ENCODE data around the gene ROR2. TPM values are rescaled to one million over a fixed set of nuclear protein-coding genes. Genes with fewer than 3 reads are reported as not detected.

Gene ROR2
- polyA plus RNA-seq, 4 donors = 15.6 to 24.9 (median 18.9) TPM

DNA sequence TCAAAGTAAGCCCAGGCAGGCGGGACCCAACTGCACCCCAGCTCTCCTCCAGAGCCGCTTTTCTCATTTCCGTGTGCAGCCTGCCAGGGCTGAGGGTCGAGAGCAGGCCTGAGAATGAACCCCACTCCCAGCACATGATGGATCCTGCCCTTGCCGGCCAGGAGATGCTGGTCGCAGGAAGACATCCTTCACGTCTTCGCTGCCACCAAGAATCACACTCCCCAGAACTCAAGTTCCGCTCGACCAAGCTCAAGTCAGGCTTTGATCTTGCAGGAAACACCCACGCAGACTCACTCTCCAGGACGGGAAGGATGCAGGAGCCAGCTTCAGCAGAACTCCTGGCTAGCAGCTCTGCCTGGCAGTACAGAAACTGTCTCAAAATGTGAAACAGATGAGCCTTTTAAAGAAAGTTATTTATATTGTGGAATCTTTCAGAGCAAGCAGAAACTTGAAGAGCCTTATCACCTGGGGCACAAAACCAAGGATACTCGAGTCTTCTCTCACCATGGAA is 102.4 kb downstream of the ROR2 start:
- DNase-seq (ENCODE audit: low read depth in 4 of 4, low spot score in 2 of 4) = peak in 1 of 4 donors; percentile 69

DNA sequence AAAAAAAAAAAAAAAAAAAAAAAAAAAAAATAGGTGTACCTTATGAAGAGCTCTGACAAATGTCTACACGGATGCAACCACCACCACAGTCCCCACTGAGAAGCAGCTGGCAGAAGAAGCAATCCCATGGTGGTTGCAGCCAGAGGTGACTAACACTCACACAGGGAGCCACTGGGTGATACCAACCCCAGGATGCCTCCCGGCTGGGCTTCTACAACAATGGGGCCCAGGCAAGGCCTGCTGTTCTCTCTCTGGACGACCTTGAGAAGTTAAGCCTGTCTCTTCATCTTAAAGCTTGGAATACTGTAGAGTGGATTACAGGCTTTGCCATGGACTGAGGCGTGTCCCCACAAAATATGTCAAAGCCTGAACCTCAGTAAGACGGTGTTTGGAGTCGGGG is 104.1 kb downstream of the ROR2 start:
- no peak for DNase-seq (ENCODE audit: low read depth in 4 of 4, low spot score in 2 of 4)

GRCh38 chr9:91844701-91845291 is 105.2 kb downstream of the ROR2 start:
- DNase-seq (ENCODE audit: low read depth in 4 of 4, low spot score in 2 of 4) = no peak

- no peak for DNase-seq (ENCODE audit: low read depth in 4 of 4, low spot score in 2 of 4)
Measured at GRCh38 chr9:91844190-91844589, 105.8 kb downstream of the ROR2 start.

- DNase-seq (ENCODE audit: low read depth in 4 of 4, low spot score in 2 of 4) = peak in 1 of 4 donors; percentile 60
Measured at GRCh38 chr9:91843623-91844148, 106.3 kb downstream of the ROR2 start.

GRCh38 chr9:91843093-91843492 is 106.9 kb downstream of the ROR2 start:
- DNase-seq (ENCODE audit: low read depth in 4 of 4, low spot score in 2 of 4) = no peak

DNA sequence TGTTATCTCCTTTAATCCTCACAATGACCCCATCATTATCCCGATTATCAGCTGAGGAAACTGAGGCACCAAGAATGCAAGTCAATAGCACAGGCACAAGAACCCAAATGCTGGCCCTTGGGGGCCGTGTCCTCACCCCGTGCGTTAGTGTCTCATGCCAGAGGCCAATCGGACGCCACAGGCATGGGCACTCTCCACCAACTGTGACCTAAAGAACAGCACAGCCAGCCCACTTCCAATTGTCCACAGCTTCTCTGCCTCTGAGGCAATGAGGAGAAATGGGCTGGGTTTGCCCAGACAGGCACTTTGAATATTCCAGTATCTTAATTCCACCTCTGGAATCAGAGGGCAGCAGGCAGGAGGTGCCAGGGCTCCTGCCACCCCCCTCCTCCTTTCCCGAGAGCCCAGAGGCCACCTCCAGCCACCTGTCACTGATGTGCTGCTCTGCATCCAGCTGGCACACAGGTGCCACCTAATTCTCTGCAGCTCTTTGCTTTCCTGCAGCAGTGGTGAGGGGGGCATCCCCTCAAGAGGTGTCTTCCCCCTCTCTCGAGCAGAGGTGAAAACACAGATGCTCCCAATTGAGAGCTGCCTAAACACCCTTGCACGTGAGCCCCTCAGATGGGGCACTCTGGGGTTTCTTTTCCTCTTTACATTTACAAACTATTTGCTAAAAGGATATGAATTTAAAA is 107.5 kb downstream of the ROR2 start:
- no peak for DNase-seq (ENCODE audit: low read depth in 4 of 4, low spot score in 2 of 4)

DNA sequence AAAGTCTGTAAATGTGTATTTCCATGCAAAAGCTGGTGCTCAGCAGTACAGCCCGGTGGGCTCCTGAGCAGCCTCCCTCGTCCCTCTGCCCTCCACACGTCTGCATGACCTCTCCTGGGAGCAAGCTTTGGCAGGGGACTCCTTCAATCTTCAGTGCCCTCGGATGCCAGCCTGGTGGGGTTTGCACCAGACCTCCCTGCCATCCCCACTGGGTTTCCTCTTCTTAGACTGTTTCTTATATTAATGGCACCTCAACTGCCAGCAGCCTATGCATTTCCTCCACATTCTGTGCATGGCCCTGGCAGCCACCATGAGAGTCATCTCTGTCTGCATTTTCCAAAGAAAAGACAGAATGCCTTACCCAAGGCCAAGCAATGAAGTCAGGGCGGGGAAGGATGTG is 108.4 kb downstream of the ROR2 start:
- no peak for DNase-seq (ENCODE audit: low read depth in 4 of 4, low spot score in 2 of 4)

DNA sequence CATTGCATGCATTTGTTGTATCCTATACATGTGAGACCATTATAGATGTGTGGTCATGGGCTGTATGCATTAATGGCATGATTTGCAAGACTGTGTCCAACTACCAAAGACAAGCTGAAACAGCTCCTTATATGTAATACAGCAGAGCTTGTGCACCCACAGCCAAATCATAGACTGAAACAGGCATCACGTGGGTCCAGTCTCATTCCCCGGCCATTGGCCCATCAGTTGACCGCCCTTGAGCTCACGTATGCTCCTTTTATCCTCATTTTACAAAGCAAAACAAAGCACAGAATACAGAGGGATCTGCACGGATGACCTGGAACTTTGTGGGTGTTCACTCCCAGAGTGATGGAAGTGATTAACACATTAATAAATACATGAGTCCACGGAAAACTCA is 109.1 kb downstream of the ROR2 start:
- no peak for DNase-seq (ENCODE audit: low read depth in 4 of 4, low spot score in 2 of 4)

DNA sequence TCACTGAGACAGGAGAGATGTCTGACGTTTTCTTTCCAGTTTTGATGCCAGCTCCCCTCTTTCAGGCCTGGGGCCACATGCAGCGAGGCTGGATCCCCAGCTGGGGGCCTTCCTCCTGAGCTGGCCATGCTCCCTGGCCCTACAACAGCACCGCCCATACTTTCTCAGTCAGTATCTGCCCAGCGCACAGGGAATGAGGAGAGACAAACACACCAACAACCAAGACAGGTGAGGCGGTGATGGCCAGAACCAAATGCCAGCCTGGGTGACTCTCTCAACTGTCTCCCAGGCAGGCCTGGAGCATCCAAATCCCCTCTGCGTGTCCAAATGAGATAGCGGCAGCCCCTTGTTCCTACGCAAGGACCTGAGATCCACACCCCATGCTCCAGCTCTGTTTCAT is 109.6 kb downstream of the ROR2 start:
- DNase-seq (ENCODE audit: low read depth in 4 of 4, low spot score in 2 of 4) = no peak

DNA sequence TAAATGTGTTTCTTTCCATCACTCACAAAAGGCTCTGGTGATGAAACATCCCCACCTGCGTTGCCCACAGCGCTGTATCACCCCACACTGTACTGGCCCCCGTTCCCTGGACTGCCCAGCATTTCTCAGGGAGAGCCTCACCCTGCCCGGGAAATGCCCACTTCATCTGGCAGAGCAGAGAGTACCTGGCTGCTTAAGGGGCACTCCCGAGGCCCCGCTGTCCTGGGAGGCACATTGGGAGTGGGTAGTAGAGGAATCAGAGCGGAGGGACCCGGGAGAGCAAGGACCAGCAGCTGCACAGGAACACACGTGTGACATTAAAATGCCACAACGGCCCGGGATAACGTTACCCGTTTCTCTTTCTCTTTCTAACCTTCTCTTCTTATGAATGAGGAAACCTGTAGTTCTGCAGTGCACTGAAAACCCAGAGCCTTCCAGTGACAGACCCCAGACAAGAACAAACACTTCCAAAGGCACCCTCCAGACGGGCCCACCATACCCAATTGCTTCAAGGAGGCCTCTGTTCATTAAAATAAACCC is 110.0 kb downstream of the ROR2 start:
- DNase-seq (ENCODE audit: low read depth in 4 of 4, low spot score in 2 of 4) = no peak

DNA sequence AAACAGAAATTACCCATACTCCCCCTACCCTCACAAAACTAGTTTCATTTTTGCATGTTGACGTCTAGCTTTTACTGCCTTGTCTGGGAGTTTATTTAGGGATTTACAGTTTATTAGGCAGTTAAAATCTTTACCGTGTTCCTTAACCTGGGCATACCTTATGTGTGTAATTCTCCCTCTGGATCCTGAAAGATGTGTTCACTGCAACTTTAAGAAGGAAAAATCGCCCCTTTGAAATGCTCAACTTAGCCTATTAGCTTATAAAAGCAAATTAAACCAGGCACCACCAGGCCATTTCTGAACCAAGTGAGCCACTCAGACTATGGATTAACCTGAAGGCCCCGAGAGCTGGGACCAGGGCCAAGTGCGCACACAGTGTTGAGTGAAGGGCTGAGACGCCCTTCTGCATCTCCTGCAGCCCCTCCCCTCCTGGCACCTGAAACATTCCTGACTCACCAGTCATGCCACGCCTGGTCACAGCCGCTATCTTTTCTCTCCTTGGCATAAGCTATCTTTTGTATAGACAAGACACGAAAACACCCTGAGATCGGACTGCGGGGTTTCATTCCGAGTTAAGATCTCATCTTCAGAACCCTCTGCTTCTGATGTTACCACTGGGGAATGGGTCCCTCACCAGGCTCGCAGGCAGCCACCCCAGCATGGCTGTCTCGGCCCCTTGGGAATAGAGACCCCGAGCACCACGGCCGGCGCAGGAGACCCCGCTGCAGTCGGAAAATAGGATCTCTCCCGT is 111.9 kb downstream of the ROR2 start:
- no peak for DNase-seq (ENCODE audit: low read depth in 4 of 4, low spot score in 2 of 4)

DNA sequence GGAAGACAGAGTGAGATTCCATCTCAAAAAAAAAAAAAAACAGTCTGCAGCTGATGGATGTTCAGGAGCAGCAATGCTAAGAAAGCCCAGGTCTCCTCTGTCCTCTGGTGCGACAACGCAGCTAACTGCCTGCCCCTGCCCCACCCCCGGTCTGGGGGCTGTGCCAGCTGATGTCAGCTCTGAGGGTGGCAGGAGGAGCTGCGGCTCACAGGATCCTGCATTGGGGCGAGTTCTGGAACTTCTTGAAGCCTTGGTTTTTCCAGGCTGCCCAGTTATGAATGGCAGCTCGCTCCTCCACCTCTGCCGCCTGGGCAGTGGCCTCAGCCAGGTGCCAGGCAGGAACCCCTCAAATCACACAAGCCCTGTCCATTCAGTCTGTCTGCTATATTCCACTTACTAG is 113.5 kb downstream of the ROR2 start:
- DNase-seq (ENCODE audit: low read depth in 4 of 4, low spot score in 2 of 4) = no peak

- DNase-seq (ENCODE audit: low read depth in 4 of 4, low spot score in 2 of 4) = no peak
Measured at GRCh38 chr9:91835632-91836031, 114.4 kb downstream of the ROR2 start.

DNA sequence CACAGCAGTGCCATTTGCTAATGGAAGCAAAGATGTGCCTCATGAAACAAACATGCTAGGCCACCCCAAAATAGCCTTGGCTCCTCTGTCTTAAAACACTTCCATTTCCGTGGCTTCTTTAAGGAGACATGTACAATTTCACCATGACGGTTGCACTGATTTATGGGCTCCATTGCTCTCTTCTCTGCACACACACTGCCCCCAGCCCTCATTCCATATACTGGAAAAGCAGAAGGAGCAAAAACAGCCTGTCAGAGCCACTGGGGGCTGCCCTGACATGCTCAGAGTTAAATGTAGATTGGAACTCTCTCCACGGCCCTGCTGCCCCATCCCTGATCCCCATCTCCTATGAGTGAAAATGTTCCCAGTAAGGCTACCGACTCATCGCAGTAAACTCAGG is 114.8 kb downstream of the ROR2 start:
- no peak for DNase-seq (ENCODE audit: low read depth in 4 of 4, low spot score in 2 of 4)

- no peak for DNase-seq (ENCODE audit: low read depth in 4 of 4, low spot score in 2 of 4)
Measured at GRCh38 chr9:91834740-91835139, 115.3 kb downstream of the ROR2 start.

- no peak for DNase-seq (ENCODE audit: low read depth in 4 of 4, low spot score in 2 of 4)
Measured at GRCh38 chr9:91833878-91834255, 116.2 kb downstream of the ROR2 start.

DNA sequence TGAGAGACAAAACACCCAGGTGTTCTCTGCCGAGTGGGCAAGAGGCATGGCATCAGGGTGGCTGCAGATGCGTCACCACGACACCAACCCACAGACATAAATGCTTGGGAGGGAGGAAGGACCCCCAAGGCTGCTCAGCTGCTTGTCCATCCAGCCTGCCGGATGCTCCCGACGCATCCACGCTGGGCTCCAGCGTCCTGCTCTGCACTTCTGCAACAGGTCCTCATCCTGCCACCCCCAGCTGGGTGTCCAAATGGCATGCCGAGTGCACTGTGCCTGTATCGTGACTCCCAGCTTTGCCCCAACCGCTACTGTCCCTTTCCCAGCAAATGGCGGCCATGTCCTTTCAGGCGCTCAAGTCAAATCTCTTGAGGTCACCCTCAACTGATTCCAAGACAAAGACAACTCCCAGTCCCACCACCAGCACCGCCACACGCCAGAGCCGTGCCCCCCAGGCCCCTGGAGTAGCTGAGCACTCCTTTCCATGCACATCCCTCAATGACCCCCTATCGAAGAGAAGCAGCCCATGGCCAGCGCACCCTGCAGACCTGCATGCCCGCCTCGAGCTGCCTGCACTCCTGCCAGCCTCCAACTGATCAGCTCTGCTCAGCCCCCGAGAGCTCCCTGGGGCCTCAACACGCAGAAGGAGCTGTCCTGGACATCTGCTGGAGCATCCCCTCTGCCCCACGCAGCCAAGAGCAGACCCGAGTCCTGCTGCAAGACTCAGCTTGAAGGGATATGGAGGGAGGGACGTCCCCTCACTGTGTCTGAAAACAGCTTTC is 116.7 kb downstream of the ROR2 start:
- DNase-seq (ENCODE audit: low read depth in 4 of 4, low spot score in 2 of 4) = no peak

DNA sequence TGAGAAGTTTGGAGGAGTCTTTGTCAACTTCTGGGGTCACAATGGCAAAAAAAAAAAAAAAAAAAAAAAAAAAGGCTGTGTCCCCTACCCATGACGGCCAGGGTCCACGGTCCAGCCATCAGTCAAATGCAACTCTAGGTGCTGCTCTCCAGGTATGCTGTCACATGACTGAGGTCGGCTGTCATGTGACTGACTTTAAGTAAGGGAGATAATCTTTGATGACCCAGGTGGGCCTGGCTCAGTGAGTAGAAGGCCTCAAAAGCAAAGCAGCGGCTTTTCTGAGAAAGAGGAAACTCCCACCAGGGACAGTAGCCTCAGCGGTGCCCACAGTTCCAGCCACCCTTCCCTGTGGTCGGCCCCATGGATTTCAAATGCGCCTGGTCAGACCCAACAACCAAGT is 117.7 kb downstream of the ROR2 start:
- DNase-seq (ENCODE audit: low read depth in 4 of 4, low spot score in 2 of 4) = no peak

GRCh38 chr9:91825866-91826265 is 124.2 kb downstream of the ROR2 start:
- DNase-seq (ENCODE audit: low read depth in 4 of 4, low spot score in 2 of 4) = no peak

All from left renal cortex interstitium (tissue), 4 donors.